ENCODE results near the gene TMEM250.

Gene TMEM250

DNA sequence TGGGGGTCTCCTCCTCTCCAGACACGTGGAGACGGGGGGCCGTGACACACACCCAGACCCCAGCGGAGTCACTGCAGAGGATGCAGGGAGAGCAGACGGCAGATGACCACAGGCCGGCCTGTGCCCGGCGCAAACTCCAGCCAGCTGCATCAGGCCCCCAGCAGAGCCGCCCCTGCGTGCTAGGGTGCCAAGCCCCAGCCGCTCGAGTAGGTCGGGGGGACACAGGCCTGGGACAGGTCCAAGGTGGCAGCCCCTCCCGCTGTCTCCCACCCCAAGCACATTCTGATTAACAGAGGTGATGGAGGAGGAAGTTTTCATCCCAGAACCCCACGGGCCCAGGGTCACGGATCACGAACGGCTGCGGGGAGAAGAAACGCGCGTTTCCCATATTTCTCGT lies 38.0 kb downstream of the TMEM250 start:
- TF ChIP-seq, protein P1, sequence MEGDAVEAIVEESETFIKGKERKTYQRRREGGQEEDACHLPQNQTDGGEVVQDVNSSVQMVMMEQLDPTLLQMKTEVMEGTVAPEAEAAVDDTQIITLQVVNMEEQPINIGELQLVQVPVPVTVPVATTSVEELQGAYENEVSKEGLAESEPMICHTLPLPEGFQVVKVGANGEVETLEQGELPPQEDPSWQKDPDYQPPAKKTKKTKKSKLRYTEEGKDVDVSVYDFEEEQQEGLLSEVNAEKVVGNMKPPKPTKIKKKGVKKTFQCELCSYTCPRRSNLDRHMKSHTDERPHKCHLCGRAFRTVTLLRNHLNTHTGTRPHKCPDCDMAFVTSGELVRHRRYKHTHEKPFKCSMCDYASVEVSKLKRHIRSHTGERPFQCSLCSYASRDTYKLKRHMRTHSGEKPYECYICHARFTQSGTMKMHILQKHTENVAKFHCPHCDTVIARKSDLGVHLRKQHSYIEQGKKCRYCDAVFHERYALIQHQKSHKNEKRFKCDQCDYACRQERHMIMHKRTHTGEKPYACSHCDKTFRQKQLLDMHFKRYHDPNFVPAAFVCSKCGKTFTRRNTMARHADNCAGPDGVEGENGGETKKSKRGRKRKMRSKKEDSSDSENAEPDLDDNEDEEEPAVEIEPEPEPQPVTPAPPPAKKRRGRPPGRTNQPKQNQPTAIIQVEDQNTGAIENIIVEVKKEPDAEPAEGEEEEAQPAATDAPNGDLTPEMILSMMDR (conservative IDR thresholded peaks at IDR 0.05), result no peak
- TF ChIP-seq ZFX (IDR thresholded peaks at IDR 0.05), result no peak
- H3K27ac ChIP-seq, result no peak overlapping the region

DNA sequence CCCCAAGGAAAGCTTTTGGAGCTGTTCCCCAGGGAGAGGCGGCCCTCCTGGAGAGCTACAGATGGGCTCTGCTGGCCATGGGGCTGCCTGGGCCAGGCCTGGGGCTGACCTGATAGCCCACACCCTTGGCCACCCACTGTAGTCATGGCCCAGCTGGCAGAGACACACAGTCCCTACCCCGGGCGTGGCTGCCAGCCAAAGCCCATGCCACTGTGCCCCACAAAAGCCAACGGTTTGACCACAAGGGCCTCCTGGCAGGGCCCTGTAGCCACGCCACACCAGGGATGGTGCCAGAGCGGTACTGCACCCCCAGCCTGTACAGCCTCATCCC lies 38.8 kb downstream of the TMEM250 start:
- no peak overlapping the region for H3K27ac ChIP-seq
- TF ChIP-seq ZFX (IDR thresholded peaks at IDR 0.05), result no peak
- TF ChIP-seq, protein P1 (conservative IDR thresholded peaks at IDR 0.05), result no peak

DNA sequence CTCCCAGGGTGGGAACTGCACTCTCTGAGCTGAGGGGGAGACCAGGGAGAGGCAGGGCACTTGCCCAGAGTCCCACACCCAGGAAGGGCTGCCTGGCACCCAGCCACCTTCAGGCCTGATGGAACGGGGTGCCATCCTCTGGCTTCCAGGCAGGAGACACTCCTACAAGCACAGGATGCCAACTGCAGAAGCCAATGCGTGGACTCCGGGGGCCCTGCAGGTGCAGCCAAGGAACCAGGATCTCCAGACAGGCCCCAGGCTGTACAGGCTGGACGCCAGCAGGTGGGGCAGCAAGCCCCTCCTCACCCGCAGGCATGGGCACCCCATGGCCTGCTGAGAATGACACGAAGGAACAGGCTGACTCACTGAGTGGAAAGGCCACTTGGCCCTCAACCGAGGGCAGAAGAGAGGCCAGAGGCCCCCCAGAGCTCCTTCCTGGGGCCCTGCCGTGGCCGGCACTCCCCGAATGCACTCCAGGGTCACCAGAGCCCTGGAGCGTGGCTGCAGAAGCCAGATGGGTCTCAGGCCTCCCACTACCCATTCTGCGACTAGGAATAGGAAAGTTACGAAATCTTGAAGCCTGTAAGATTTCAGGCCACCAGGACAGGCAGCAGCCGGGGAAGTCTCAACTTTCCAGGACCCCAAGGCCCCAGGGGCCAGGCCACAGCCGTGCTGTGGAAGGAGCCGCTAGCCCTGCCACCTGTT lies 39.3 kb downstream of the TMEM250 start:
- no peak for TF ChIP-seq ZFX (IDR thresholded peaks at IDR 0.05)
- TF ChIP-seq, protein P1 (conservative IDR thresholded peaks at IDR 0.05), result no peak
- no peak overlapping the region for H3K27ac ChIP-seq

DNA sequence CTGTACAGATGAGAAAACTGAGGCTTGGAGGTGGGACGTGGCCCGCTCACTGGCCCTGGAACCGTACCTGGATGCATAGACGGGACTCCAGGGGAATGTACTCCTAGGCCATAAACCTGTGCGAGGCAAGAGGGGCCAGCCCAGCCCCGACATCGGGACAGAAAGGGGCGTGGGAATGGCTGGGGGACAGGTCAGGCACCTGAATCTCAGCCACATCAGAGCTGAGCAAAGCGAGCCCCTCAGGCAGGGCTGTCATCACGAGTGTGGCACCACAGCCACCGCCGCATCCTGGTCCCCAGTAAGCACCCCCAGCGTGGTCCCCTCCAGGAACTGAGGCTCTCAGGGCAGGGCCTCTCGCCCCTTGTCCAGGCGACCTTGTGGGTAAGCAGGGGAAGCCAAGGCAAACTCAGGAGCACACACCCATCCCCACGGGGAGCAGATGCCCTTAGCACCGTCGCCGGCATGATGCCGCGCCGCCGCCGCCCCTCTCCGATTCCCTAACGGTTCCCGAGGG lies 40.1 kb downstream of the TMEM250 start:
- no peak for TF ChIP-seq ZFX (IDR thresholded peaks at IDR 0.05)
- TF ChIP-seq, protein P1 (conservative IDR thresholded peaks at IDR 0.05), result no peak
- H3K27ac ChIP-seq, result no peak overlapping the region

DNA sequence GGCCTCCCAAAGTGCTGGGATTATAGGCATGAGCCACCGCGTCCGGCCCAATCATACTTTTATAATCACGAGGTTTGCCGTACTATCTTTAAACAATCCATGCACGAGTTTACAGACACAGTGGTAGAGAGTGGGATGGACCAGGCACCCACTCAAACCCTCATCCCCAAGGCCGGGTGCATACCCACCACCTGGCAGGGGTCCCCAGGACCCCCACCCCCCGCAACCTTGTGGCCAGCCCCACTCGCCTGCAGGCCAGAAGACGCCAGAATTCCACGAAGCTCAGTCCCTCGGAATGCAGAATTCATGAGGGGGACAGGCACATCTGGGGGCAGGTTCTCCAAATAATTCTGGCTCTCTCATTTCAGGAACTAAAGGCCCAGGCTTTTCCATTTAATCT lies 40.7 kb downstream of the TMEM250 start:
- H3K27ac ChIP-seq, result no peak overlapping the region
- TF ChIP-seq, protein P1 (conservative IDR thresholded peaks at IDR 0.05), result no peak
- TF ChIP-seq ZFX (IDR thresholded peaks at IDR 0.05), result no peak

DNA sequence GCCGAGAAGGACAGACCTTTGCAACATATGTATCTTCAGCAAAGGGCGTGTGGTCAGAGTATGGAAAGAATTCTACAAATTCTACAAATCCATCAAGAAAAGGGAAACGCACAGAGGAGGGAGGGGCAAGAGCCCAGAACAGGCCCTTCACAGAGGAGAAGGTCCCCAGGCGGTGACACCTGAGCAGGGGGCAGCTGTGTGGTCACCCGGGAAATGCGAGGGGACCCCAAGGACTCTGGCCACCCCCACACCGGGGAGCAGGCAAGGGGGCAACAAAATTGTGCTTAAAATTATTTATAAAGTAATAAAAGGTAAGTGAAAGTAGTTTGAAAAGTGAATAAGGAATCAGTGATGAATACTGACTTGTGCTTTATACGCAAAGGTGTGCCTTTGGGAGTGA lies 41.2 kb downstream of the TMEM250 start:
- no peak overlapping the region for H3K27ac ChIP-seq
- TF ChIP-seq, protein P1 (conservative IDR thresholded peaks at IDR 0.05), result no peak
- TF ChIP-seq ZFX (IDR thresholded peaks at IDR 0.05), result no peak

GRCh38 chr9:136075881-136076678 lies 42.6 kb downstream of the TMEM250 start:
- no peak for TF ChIP-seq ZFX (IDR thresholded peaks at IDR 0.05)
- TF ChIP-seq, protein P1 (conservative IDR thresholded peaks at IDR 0.05), result no peak
- no peak overlapping the region for H3K27ac ChIP-seq
